ENCODE results near the gene PAEP.

PAEP gene

DNA sequence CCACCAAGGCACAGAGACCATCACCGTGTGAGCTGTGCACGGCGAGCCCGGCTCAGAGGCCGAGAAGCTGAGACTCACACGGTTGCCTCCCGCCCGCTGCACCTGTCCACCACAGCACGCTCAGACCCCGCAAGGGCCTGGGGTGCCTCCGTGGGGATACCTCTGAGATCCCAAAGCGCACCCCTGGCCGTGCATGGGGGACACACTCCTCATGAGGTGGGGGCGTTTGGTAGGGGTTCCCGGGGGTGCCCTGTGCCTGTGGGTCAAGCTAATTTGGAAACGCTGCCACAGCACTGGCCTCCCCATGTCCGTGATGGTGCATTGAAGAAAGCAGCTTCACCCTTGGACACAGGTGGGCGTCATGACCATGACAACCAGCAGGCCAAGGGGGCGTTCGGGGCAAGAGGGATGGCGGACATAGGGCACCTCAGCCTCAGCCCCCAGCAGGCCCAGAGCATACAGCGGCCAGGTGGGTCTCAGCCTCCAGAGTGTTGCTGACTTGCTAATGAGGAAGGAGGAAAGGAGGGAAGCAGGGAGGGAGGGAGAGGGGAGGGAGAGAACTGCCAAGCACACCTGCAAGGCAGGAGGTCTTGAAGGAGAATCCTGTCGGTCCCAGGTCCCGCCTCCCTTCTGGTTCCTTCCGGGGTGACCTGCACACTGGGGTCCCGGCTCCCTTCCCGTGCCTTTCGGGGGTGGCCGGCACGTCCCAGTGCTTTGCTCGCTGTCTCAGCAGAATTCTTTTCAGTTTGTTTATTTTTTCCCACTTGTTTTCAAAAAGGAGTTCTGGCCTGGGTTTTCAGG, 43.1 kb downstream of the PAEP start:
- DNase-seq: no peak

DNA sequence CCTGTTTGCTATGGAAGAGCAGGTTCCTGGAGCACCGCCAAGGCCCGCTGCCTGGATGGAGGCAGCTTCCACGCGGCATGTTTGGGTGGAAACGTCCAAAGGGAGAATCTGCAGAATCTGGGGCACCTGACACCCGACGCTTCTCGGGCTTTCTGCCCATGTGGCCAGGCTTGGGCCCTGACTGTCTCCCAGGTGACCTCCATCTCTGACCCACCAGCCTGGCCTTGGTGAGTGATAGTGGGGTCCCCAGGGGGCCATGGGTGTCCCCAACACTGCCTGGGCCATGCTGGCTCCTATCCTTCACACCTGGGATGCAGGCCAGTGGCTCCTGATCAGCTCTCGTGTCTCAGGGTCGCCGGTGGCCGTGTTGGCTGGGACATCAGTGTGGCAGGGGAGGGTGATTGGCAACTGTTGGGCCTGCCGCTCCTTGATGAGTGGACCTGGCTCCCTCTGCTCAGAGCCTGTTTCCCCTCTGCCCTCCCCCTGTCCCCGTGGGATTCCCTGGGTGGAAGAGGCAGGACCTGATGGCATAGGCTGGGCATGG, 43.8 kb downstream of the PAEP start:
- no peak for DNase-seq

DNA sequence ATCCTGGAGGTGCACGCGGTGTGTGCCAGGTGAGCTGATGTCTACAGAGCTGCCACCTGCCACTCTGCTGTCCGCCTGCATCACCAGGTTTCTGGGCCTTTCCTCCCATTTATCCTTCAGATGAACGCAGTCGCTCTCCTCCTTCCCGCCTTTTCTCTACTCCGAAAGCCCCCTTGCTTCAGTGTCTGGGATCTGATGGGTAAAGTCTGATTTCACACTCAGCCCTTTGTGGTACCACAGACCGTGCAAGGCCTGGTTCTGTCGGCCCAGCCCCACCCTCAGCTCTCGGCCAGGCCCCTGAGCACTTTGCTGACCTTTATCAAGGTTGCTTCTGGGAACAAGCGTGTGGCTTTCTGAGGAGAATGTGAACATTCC, 45.3 kb downstream of the PAEP start:
- no peak for DNase-seq

DNA sequence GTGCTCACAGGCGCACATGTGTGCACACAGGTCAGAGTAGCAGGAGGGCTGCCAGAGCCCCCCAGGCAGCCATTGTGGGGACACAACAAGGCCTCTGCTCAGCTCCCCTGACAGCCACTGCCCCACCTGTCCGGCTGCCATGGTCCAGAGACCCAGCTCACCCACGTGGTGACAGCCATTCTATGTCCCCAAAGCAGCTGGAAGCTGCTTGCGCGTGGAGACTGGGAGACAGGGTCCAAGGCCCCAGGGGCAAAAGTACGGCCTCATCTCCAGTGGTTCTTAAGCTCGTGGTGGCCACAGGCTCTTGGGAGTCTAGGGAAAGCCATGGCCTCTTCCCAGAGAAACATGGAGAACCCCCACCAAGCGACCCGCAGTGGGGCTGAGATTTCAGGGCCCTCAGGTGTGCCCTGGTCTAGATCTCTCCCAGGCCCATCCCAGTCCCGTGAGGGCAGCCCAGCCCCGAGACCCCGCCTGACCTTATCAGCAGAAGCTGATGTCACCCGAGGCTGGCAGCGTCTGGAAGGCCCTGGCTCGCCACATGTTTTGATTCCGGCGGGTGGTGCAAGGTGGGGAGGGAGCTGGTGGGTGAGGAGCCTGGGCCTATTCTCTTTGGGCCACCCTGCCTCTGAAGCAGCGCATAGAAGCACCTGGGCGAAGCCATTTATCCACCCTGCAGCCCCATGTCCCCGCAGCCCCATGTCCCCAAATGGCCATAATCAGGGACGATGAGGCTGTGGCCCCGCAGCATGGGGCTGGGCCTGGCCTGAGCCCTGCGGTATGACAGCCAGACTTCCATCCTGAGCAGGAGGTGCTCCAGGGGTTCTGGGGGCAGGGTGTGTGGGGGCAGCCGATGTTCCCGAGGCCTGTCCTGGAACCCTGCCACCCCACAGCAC, 46.1 kb downstream of the PAEP start:
- DNase-seq: no peak

DNA sequence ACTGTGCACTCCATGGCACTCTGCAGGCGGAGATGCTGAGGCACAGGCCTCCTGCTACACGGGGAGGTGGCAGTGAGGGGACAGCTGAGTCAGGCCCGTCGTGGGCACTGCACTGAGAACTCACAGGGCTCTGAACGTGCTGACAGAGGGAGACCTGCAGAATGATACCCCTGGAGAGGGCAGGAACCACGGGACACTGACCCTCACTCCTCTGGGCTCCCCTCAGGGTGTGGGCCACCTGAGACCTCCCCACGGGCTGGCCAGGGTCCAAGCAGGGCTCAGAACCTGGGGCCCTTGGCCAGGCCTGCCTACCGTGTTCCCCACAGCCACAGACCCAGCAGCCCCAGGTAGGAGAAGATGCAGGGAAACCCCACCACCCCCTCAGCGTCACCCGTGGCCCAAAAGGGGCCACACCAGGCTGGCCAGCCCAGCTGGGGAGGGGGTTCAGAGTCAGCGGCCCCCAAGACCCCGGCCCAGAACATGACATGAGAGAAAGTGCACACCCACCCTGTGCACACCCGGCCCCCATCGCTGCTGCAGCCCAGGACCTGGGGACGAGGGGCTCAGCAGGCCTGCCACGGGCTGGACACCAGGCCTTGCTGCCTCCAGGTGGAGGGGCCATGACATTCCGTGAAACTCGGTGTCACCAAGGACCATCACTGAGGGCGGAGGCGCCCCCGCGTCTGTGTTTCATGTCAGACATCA, 46.9 kb downstream of the PAEP start:
- DNase-seq: no peak

DNA sequence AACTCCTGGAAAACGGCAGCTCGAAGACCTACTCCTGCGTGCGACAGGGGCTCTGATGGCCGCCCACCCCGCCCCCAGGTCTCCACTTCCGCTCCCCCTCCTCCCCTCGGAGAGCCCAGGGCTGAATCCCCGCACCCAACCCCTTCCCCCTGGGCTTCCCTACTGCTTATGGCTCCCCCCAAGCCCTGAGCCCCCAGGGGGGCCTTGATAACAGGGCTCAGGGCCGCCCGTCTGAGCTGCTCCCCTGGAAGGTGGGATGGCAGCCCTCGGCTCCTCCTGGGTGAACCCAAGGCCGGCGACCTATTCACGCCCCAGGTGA, 47.4 kb downstream of the PAEP start:
- no peak for DNase-seq

DNA sequence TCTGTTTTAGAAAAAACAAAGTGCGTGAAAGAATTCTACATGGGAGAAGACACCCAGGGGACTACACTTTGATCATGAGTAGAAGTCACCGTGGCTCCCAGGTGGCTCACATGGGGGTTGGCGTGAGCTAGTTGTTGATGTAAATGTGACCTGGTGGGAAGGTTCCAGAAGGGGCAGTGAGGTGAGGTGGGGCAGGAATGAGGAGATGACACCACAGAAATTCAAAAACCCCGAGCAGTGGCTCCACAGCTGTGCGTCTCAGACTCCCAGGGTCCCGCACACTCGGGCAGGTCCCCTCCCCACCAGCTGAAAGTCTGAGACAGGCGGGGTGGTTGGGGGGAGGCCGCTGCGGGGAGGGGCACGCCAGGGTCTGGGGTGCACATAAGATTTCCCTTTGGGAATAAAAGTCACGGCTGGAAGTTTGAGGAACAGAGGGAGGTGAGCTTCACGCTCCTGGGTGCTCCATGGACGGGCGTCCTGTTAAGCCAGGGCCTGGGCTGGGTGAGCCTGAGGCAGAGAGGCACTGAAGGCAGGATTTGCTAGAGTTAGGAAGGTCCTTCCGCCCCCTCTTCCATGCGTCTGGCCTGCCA, 47.9 kb downstream of the PAEP start:
- no peak for DNase-seq

DNA sequence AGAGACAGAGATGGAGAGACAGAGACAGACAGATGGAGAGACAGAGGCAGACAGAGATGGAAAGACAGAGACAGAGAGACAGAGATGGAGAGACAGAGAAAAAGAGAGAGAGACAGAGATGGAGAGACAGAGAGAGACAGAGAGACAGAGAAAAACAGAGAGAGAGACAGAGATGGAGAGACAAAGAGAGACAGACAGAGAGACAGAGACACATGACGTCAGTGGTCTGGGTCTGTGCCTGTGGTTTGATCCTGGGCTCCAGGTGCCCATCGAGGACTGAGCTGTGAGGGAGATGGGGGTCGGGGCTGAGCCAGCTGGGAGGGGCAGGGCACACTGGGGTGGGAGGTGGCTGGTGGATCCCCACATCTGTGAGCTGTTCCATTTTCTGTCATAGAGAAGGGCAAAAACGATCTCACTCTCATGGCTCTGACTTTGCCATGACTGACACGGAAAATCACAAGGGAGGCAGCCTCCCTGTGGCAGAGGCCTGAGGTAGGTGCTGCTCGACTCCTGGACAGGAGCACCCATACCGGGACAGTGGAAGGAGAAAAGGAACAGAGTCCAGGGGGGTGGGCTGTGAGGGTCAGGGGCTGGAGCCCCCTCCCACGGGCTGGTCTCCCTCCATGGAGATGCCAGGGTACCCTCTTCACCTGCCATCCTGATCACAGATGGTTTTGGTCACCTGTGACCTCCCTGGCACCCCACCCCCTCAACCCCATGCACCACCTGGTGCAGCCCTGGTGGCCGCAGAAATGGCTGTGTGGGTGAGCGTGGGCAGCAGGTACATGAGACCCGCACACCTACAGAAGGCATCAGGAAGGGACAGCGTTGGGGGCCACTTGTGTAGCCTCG, 49.0 kb downstream of the PAEP start:
- DNase-seq: no peak

DNA sequence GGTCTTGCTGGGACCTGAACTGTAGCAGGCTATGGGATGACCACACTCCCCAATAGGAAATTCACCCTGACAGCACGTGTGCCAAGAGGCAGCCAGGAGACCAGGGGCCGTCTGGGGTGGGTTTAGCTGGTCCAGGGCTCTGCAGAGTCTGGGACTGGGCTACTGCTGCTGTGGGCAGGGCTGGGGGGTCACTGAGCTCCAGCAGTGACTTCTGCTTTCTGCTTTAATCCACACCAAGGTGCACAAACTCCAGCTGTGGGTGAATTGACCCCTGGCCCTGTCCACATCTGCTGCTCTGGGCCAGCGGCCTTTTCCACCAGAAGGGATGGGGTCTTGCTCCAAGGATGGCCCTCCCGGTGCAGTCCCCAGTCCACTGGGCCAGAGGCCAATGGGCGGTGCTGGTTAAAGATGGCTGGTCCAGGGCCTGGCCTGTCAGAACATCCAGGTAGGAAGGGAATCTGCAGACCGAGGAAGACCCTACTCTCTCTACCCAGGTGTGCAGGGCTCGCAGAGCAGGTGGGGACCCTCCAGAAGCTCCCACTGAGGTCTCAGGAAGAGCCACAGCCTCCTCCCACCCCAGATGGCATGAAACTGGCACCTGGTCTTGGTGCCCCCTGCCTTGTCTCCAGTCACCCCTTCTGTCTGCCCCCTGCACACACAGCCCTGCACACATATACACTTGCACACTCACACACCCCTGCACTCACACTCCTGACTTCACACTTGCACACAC, 49.8 kb downstream of the PAEP start:
- no peak for DNase-seq

DNA sequence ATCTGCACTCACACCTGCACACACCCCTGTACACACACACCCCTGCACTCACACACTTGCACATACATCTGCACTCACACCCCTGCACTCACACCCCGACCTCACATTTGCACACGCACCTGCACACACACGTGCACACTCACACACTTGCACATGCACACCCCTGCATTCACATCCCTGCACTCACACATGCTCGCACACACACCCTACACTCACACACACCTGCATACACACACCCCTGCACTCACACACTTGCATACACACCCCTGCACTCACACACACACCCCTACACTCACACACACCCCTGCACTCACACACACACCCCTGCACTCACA, 50.3 kb downstream of the PAEP start:
- no peak for DNase-seq

DNA sequence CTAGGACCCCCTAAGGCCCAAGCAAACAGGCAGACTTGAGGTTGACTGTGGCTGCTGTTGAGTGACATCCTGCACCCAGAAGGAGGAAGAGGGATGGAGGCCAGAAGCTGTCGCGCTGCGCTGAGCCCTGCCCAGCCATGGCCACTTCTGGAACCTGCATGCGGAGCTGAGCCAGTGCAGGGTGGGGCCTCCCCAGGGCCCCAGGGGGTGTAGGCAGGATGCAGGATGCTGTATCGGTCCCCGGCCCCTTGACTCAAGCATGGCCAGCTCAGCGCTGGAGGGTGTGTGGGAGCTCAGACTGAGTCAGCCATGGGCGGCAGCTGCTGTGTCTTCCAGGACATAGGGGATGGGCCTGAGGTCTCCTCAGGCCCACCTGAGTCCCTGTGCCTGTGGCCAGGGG, 50.9 kb downstream of the PAEP start:
- no peak for DNase-seq

DNA sequence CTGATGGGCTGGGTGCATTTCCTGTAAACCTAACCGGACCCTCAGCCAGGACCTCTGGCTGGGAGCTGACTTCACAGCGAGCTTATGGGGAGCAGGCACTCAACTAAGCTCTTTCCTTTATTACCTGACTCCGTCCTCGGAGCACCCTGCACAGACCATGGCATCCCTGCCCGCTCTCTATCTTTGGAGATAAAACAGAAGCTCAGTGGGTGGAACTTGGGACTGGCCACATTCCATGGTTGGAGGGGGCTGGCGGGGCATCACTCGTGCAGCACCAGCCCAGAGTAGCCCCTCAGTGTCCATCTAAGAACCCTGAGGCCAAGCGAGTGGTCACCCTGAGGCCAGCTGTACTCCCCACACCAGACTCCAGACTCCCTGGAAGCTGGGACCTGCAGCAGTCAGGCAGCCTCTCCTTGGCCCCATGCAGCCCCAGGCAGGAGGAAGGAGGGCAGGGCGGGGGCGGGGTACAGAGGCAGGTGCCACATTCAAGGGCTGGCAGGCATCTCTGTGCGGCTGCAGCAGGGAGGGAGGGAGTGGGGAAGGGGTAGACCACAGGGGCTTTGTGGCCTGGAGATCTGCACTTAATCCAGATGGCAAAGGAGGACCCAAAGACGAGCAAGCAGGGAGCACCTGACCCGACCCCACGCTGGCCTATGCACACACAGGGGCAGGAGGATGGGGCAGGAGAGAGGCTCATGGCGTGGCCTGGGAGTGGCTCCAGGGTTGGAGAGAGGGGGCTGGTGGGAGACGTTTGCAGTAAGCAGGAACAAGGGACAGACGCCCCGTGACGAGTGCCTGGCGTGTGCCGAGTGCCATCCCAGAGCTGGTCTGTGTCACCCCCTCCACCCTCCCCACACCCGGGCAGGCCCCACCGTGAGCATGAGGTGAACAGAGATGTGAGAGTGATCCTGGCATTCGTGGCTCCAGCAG, 51.7 kb downstream of the PAEP start:
- no peak for DNase-seq

DNA sequence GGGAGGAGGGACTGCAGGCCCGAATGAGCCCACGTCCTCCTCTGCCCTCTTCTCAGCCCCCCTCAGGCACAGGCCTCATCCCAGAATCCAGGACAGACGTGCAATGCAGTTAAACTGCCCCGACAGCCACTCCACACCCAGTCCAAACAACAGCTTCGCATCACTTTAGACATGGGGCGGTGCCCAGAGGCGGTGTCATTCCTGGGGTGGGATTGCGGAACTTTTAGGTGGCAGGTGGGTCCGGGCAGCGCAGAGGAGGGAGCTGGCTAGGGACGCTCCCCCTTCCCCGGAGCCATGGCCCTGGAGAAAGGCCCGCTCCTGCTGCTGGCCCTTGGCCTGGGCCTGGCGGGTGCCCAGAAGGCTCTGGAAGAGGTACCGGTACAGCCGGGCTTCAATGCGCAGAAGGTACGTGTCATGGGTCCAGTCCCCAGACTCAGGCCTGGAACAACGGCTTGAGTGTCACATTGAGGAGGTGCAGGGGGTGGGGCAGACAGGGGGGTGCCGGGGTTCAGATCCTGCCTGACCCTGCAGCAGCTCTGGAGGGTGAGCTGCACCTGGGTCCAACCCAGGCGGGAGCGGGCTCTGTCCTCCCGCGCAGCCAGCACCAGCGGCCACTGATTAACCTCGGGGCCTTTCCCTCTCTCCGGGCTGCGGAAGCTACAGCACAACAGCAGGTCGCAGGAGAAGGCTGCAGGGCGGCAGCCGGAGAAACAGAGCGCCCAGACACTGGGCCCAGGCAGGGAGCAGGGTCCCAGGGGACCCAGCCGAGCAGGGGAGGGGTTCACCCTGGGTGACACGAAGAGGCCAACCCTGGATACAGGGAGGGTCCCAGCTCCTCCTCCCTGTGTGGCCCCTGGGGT, 52.6 kb downstream of the PAEP start:
- DNase-seq: no peak

DNA sequence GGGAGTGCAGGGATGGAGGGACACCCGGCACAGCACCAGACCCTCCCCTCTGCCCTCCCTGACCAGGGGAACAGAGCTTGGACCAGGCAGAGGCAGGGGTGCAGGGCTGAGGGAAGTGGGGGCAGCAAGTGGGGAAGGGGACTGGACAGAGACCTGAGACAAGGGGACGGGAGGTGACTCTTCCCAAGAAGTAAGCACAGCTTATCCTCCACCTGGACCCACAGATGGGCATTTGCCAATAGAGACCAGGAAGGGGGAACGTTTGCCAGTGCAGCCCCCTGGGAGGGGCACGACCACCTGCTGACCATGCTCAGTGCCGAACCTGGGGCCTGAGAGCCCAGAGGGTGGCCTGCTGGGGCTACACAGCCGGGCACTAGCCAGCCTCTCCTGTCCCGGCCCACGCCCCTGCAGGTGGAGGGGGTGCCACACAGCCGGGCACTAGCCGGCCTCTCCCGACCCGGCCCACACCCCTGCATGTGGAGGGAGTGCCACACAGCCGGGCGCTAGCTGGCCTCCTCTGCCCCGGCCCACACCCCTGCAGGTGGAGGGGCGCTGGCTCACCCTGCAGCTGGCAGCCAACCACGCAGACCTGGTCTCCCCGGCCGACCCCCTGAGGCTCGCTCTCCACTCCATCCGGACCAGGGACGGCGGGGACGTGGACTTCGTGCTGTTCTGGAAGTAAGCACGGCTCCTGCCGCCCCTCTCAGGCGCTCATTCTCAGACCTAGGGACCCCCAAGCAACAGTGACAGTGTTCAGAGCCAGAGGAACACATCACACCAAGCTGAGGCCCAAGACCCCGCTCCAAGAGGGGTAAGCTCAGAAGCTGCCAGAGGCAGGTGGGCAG, 53.5 kb downstream of the PAEP start:
- DNase-seq: no peak

DNA sequence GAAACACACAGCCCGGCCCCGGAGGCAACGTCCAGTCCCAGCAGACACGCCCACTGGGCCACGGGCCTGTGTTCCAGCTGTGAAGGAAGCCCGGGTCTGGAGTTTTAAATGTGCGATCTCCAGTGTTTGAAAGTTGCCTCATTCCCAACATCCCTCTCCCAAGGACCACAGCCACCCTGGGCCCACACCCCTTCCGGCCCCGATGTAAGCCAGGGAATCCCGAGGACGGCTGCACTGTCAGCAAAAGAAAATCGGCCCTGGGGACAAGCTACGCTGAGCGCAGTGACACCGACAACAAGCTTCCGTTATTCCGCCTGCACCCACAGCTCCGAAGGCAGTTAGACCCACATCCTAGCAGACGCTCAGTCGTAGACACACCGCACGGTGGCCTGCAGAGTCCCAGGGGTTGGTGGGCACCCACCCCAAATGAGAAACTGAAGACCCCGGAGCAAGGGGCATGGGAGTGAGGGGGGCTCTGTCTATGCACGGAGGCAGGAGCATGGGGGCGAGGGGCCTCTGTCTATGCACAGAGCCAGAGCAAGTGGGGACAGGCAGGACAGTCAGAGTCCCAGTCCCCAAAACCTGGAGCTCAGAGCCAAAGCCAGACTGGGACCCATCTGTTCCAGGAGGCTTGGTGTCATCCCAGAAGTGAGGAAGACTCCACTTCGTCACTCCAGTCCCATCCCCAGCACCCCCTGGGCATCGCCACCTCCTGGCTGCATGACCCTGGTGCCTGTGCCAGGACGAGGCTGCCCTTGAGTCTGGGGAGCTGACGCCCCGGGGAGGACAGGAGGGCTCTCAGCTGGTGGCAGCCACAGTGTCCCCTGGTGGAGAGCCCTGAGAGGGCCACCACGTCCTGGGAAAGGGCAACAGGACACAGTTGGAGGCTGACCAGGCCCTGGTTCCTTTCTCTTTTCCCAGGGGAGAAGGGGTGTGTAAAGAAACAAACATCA, 54.4 kb downstream of the PAEP start:
- no peak for DNase-seq

Data from NCI-H1105 treated with DMSO at 0.1 percent for 48 hours (cell line).